Lower leg skin (tissue), 4 donors: ENCODE measurements around the gene ZMYND8. TPM values are rescaled to one million over a fixed set of nuclear protein-coding genes. Genes with fewer than 3 reads are reported as not detected.
A peak's percentile ranks its signal among the peaks of the same experiment; 100 is the strongest.
"Not testable (repeated sequence)": the region's sequence is repeated elsewhere in the genome, so short reads cannot be mapped to it uniquely, and the experiment has no call there.

Experiments used
- DNase-seq, 2 donors: peaks; one replicate each; pipeline ENCODE4 v3.0.0-alpha.2; 2019; ENCODE audit warnings: low spot score in 2 of 2
- H3K4me3 ChIP-seq: fragments of 200-600 bp; sonication (generic); 2 replicates; pipeline ENCODE4 v1.5.1; 2017; ENCODE audit warnings: mild to moderate bottlenecking, low read depth; ENCODE audit not compliant: poor library complexity, severe bottlenecking
- CTCF ChIP-seq, 3 donors: fragments of 450-650 bp; IDR thresholded peaks; one replicate each; pipeline ENCODE4 v1.5.1; 2016; ENCODE audit warnings: antibody characterized with exemption in 3 of 3, mild to moderate bottlenecking in 3 of 3, moderate library complexity in 2 of 3
- POLR2A ChIP-seq, 2 donors: fragments of 450-650 bp; IDR thresholded peaks; one replicate each; pipeline ENCODE4 v1.6.1; 2016 to 2017; ENCODE audit warnings: antibody characterized with exemption in 2 of 2, mild to moderate bottlenecking in 1 of 2, moderate library complexity in 1 of 2
- WGBS, 2 donors: methylation state at CpG; one replicate each; pipeline ENCODE4 v1.1.5; 2018; 5-methylcytosine and 5-hydroxymethylcytosine counted together
- intact Hi-C: fragments of 100-400 bp; cut with DNase I; formaldehyde crosslinking; loops from one replicate; pipeline ENCODE4 v1.15.0; 2023; ENCODE audit warnings: low total_unique reads
- total RNA-seq, 4 donors: library from RNA; depleted of rRNA; stranded (reverse); fragments of >200 nt; gene quantifications; one replicate each; pipeline ENCODE4 v1.1.0, GENCODE V29; 2016

The ZMYND8 gene
- 10 to 100 TPM; 42.2 to 79.0 (median 65.4) TPM for total RNA-seq

- H3K4me3 ChIP-seq = no peak within 1 kb of the TSS
- WGBS, 2 donors = 5 to 9% methylated on average over 21 of the region's 21 CpGs
- TF ChIP-seq POLR2A (IDR thresholded peaks at IDR 0.05) (no peak), CTCF (IDR thresholded peaks at IDR 0.05) (no peak)
- peak; percentile 95 to 99 for DNase-seq
- intact Hi-C loops = no loop called here
Observed at GRCh38 chr20:47356526-47357295, at the start of gene ZMYND8. ZMYND8 (minus strand) TSS chr20:47356699; CDS start chr20:47356670, 29 bp downstream.

GRCh38 chr20:47405775-47406325 is 49.4 kb upstream of the ZMYND8 start:
- 83 to 86% methylated on average over 4 of the region's 4 CpGs for WGBS, 2 donors
- intact Hi-C loops = no loop called here
- no peak overlapping the region for H3K4me3 ChIP-seq
- TF ChIP-seq CTCF (IDR thresholded peaks at IDR 0.05) (no peak), POLR2A (IDR thresholded peaks at IDR 0.05) (no peak)
- no peak for DNase-seq

GRCh38 chr20:47400685-47401084 is 44.2 kb upstream of the ZMYND8 start:
- no peak overlapping the region for H3K4me3 ChIP-seq
- intact Hi-C loops = no loop called here
- no peak for TF ChIP-seq CTCF (IDR thresholded peaks at IDR 0.05)
- TF ChIP-seq POLR2A (IDR thresholded peaks at IDR 0.05) = no peak
- WGBS, 2 donors = 96 to 97% methylated on average over 5 of the region's 5 CpGs
- no peak for DNase-seq

- H3K4me3 ChIP-seq = no peak overlapping the region
- no peak for DNase-seq
- TF ChIP-seq POLR2A (IDR thresholded peaks at IDR 0.05) = no peak
- TF ChIP-seq CTCF (IDR thresholded peaks at IDR 0.05) = no peak
- 72 to 80% methylated on average over 9 of the region's 9 CpGs for WGBS, 2 donors
- intact Hi-C loops = no loop called here
Observed at GRCh38 chr20:47397652-47398301, 41.3 kb upstream of the ZMYND8 start.

- intact Hi-C loops = no loop called here
- no peak for DNase-seq
- TF ChIP-seq POLR2A (IDR thresholded peaks at IDR 0.05) = no peak
- no peak for TF ChIP-seq CTCF (IDR thresholded peaks at IDR 0.05)
- no peak overlapping the region for H3K4me3 ChIP-seq
- 78 to 82% methylated on average over 5 of the region's 5 CpGs for WGBS, 2 donors
Observed at GRCh38 chr20:47396762-47397476, 40.4 kb upstream of the ZMYND8 start.

GRCh38 chr20:47393796-47394514 is 37.5 kb upstream of the ZMYND8 start:
- DNase-seq, H3K4me3 ChIP-seq, intact Hi-C loops: not testable (repeated sequence)
- 96% methylated on average over 11 of the region's 11 CpGs for WGBS, 2 donors
